ENCODE measurements around the gene NUBP1. TPM values are rescaled to one million over a fixed set of nuclear protein-coding genes. Genes with fewer than 3 reads are reported as not detected.

Gene NUBP1
- total RNA-seq, 1 experiment from 2014 or later, result 31.5 TPM

DNA sequence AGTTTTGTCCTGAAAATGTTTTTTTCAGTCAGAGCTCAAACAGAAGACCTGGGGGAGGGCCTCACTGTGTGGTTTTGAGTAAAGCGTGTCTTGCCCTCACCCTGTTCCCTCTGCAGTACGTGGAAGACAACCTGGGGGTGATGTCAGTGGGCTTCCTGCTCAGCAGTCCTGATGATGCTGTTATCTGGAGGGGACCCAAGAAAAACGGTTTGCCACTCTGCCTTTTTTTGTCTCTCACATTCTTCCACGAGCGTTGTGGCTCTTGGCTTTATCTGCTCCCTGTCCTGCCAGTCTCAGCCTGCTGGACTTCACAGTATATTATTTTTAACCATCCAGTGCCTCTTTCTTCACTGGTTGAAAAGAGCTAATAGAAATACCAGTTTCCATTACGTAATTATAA lies 12.9 kb downstream of the NUBP1 start:
- Histone ChIP-seq H2AFZ (ENCODE audit: low read depth, low read length, poor library complexity, severe bottlenecking) (no peak overlapping the region), H3K4me3 (replicated peaks in 1 of 2; ENCODE audit: low read depth in 1 of 2, low read length in 2 of 2) (no peak overlapping the region), H3K9me2 (ENCODE audit: insufficient read depth) (no peaks in the 10 kb centered on the region), H4K20me1 (ENCODE audit: insufficient read depth) (no peaks in the 10 kb centered on the region), H3K4me2 (ENCODE audit: low read length) (no peak overlapping the region), H3K79me2 (ENCODE audit: insufficient read depth, low read length) (no peaks in the 10 kb centered on the region), H3K9ac (ENCODE audit: low read length) (no peak overlapping the region), H3K9me3 (ENCODE audit: control insufficient read depth in 1 of 2, insufficient read depth in 1 of 2, low read depth in 1 of 2, low read length in 2 of 2) (no peaks in the 10 kb centered on the region), H3K4me1 (ENCODE audit: control insufficient read depth in 1 of 2, insufficient read depth in 2 of 2, low read length in 2 of 2) (peaks cover 3 to 17% of the 10 kb centered on the region in 2 experiments; a peak in 3 of 4 replicates), H3K36me3 (ENCODE audit: control insufficient read depth in 1 of 2, insufficient read depth in 2 of 2, low read length in 2 of 2) (peaks cover 2 to 17% of the 10 kb centered on the region in 2 experiments; a peak in 3 of 4 replicates), H3K27me3 (ENCODE audit: insufficient read depth, low read length) (no peaks in the 10 kb centered on the region), H3K27ac (ENCODE audit: low read depth, low read length) (no peak overlapping the region)
- TF ChIP-seq, protein P1, sequence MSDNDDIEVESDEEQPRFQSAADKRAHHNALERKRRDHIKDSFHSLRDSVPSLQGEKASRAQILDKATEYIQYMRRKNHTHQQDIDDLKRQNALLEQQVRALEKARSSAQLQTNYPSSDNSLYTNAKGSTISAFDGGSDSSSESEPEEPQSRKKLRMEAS (IDR thresholded peaks at IDR 0.05), result no peak
- TF ChIP-seq, protein P2, sequence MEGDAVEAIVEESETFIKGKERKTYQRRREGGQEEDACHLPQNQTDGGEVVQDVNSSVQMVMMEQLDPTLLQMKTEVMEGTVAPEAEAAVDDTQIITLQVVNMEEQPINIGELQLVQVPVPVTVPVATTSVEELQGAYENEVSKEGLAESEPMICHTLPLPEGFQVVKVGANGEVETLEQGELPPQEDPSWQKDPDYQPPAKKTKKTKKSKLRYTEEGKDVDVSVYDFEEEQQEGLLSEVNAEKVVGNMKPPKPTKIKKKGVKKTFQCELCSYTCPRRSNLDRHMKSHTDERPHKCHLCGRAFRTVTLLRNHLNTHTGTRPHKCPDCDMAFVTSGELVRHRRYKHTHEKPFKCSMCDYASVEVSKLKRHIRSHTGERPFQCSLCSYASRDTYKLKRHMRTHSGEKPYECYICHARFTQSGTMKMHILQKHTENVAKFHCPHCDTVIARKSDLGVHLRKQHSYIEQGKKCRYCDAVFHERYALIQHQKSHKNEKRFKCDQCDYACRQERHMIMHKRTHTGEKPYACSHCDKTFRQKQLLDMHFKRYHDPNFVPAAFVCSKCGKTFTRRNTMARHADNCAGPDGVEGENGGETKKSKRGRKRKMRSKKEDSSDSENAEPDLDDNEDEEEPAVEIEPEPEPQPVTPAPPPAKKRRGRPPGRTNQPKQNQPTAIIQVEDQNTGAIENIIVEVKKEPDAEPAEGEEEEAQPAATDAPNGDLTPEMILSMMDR (IDR thresholded peaks at IDR 0.05 in 2 of 3, conservative IDR thresholded peaks at IDR 0.05 in 1 of 3; ENCODE audit: borderline replicate concordance in 1 of 3, insufficient read depth in 1 of 3, low read depth in 2 of 3, low read length in 2 of 3), result no peak
- TF ChIP-seq EZH2 (IDR thresholded peaks at IDR 0.05) (no peak), TCF7L2 (IDR thresholded peaks at IDR 0.05; ENCODE audit: borderline replicate concordance, extremely low read depth, insufficient read depth, insufficient read length) (no peak), SRF (IDR thresholded peaks at IDR 0.05; ENCODE audit: low read depth) (no peak), EZH2phosphoT487 (IDR thresholded peaks at IDR 0.05; ENCODE audit: borderline replicate concordance) (no peak), RAD21 (IDR thresholded peaks at IDR 0.05; ENCODE audit: low read depth) (no peak), CEBPB (IDR thresholded peaks at IDR 0.05; ENCODE audit: low read depth) (no peak), POLR2A (IDR thresholded peaks at IDR 0.05; ENCODE audit: borderline replicate concordance, extremely low read depth, insufficient read depth, insufficient read length) (no peak), SIN3A (IDR thresholded peaks at IDR 0.05; ENCODE audit: low read depth) (no peak), ZNF274 (IDR thresholded peaks at IDR 0.05; ENCODE audit: low read depth, low read length) (no peak), ELF1 (IDR thresholded peaks at IDR 0.05; ENCODE audit: borderline replicate concordance, low read depth) (no peak), EGR1 (IDR thresholded peaks at IDR 0.05; ENCODE audit: low read depth) (no peak)
- TF ChIP-seq, protein P3, sequence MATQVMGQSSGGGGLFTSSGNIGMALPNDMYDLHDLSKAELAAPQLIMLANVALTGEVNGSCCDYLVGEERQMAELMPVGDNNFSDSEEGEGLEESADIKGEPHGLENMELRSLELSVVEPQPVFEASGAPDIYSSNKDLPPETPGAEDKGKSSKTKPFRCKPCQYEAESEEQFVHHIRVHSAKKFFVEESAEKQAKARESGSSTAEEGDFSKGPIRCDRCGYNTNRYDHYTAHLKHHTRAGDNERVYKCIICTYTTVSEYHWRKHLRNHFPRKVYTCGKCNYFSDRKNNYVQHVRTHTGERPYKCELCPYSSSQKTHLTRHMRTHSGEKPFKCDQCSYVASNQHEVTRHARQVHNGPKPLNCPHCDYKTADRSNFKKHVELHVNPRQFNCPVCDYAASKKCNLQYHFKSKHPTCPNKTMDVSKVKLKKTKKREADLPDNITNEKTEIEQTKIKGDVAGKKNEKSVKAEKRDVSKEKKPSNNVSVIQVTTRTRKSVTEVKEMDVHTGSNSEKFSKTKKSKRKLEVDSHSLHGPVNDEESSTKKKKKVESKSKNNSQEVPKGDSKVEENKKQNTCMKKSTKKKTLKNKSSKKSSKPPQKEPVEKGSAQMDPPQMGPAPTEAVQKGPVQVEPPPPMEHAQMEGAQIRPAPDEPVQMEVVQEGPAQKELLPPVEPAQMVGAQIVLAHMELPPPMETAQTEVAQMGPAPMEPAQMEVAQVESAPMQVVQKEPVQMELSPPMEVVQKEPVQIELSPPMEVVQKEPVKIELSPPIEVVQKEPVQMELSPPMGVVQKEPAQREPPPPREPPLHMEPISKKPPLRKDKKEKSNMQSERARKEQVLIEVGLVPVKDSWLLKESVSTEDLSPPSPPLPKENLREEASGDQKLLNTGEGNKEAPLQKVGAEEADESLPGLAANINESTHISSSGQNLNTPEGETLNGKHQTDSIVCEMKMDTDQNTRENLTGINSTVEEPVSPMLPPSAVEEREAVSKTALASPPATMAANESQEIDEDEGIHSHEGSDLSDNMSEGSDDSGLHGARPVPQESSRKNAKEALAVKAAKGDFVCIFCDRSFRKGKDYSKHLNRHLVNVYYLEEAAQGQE (IDR thresholded peaks at IDR 0.05; ENCODE audit: low read depth), result no peak
- TF ChIP-seq, protein P4, sequence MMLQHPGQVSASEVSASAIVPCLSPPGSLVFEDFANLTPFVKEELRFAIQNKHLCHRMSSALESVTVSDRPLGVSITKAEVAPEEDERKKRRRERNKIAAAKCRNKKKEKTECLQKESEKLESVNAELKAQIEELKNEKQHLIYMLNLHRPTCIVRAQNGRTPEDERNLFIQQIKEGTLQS (IDR thresholded peaks at IDR 0.05), result no peak
- DNase-seq (ENCODE audit: low read depth, low spot score), result no peak
- BruUV-seq (replicated peaks), result no TSS peak
- RAD21 ChIA-PET (ENCODE audit: low non-redundant PET in 1 of 2, low total read pairs in 2 of 2, uncharacterized antibody in 2 of 2, unreplicated experiment in 2 of 2), result no interaction called here
- POLR2A ChIA-PET, result interaction anchor here (1.3 kb wide), 1 partner anchor 13 kb away, joined by 3 read pairs; the partner anchor contains the start of gene NUBP1
- no peak for ATAC-seq
- intact Hi-C loops (cut with micrococcal nuclease), result no loop called here
- CTCF ChIA-PET, result no interaction called here
